Activated T-cell treated with anti-CD3 and anti-CD28 coated beads for 1 hour (primary cell): ENCODE results near the gene HPN.
"Not testable (repeated sequence)": the region's sequence is repeated elsewhere in the genome, so short reads cannot be mapped to it uniquely, and the experiment has no call there.

Source experiments
- DNase-seq: peaks from one replicate; pipeline ENCODE4 v3.0.0-alpha.2; 2020; ENCODE audit warnings: low read depth

The HPN gene

DNA sequence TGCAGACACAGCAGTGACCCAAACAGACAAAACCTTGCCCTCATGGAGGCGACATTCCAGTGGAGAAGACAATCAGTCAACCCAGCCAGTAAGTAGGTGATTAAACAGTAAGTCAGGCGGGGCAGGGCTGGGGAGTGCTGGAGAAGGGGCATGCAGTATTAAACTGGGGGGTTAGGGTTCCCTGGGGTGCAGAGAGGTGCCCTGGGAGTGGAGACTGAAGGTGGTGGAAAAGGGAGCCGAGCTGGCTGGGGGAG is 42.9 kb downstream of the HPN start:
- no peak for DNase-seq

DNA sequence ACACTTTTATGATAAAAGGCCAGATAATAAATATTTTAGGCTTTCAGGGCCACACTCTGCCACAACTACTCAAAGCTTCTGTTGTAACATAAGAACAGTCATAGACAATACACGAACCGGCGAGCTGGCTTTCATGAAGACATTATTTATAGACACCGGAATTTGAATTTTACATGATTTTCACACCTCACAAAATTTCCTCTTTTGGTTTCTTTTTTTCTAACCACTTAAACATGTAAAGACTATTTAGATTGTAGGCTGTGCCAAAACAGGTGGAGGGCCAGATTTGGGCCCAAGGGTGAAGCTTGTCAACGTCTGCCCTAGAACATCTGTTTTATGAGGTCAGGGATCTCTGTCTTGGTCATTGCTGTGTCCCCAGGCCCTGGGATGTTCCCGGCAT is 44.4 kb downstream of the HPN start:
- no peak for DNase-seq

GRCh38 chr19:35086455-35086854 is 44.9 kb downstream of the HPN start:
- no peak for DNase-seq

DNA sequence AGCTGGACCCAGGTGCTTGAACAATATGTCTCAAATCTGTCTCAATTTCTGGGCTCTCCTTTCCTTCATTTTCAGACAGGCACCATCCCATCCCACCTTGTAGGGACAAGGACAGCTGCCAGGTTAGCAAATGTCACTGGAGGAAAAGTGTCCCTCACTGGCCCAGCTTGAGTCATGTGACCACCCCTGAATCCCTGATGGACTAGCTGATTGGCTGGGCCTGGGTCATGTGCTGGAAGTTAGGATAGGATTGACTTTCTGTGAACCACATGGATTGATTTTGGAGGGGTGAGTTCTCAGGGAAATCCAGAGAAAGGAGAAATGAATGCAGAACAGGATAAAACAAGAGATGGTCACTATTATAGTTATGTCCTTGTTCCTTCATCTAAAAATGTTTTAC is 45.9 kb downstream of the HPN start:
- DNase-seq: no peak

DNA sequence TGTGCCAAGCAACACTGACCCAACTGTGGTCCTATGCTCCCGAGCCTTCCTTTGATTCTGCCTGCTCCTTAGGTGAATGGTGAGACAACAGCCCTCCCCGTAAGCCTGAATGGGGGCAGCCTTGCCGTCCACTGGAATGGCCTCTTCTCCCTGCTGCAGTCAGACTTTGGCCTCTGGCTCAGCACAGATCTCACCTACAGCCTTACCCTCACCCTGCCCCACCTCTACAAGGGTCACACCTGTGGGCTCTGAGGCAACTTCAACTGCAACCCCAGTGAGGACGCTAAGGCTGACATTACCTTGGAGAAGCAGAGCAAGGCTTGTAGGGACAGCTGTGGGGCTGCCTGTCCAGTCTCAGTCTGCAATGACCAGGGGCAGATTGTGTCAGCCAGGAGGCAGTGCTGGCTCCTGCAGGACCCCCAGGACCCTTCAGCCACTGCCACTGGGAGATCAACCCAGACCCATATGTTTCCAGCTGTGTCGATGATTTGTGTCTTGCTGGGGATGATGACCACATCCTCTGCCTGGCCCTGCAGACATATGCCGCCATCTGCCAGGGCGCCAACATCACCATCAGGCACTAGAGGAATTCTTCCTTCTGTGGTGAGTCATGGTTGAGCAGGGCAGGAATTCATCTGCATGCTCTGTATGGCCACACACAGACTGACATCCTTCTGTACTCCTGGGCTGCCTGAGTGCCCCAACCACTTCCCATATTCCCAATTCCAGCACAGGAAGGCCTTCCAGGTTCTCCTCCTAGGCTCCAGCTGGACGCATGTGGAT is 46.8 kb downstream of the HPN start:
- no peak for DNase-seq

DNA sequence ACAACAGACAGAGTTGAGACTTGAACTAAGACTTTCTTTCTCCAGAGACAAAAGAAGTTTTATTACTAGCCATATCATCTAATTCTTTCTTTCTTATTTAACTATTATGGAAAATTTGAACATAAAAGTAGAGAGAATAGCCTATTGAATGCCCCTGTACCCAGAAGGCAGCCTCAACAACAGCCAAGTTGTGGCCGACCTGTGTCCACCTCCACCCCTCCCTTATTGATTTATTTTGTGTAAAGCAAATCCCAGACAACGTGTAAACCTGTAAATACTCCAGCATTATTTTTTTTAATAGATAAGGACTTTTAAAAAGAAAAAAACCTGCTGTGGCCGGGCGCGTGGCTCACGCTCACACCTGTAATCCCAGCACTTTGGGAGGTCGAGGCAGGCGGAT is 48.0 kb downstream of the HPN start:
- no peak for DNase-seq

DNA sequence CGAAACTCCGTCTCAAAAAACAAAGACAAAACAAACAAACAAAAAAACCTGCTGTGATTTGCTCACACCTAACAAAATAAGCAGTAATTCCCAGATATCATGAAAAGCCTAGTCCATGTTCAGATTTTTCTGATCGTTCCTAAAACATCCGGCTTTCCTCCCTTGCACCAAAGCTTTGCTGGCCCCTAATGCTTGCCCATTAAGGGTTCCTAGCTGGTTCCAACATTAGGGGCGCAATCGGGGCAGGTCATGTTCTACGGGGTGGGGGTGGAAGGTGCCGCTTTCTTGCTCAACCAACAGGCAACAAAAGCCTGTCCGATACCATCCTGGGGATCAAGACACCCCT is 48.6 kb downstream of the HPN start:
- no peak for DNase-seq

GRCh38 chr19:35090506-35091214 is 49.1 kb downstream of the HPN start:
- peak; percentile 16 for DNase-seq

GRCh38 chr19:35093430-35093829 is 51.9 kb downstream of the HPN start:
- DNase-seq: no peak

- DNase-seq: no peak
Observed at GRCh38 chr19:35093941-35094647, 52.6 kb downstream of the HPN start.

- no peak for DNase-seq
Observed at GRCh38 chr19:35094656-35095055, 53.1 kb downstream of the HPN start.

GRCh38 chr19:35095667-35096368 is 54.3 kb downstream of the HPN start:
- no peak for DNase-seq

DNA sequence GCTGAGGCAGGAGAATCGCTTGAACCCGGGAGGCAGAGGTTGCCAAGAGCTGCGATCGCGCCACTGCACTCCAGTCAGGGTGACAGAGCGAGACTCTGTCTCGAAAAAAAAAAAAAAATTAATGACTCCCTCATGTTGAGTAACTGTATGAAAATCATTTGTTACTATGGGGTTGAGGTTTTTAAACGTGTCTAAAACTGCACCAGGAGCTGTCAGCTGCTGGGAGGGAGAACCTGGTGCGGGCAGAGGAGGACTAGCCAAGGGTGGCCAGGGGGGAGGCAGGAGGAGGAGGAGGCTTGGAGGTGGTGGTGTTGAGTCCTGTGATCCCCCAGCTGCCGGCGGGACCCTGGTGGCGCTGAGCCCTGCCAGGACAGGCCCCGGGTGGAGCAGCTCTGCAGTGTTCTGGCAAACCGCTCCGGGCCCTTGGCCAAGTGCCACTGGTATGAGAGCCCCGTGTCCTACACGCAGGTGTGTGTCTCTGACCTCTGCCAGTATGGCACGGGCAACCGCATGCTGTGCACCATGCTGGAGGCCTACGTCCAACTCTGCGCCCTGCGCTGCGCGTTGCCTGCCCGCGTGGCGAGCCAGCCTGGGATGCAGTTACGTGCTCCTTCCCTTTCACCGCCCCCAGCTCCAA is 57.0 kb downstream of the HPN start:
- no peak for DNase-seq

GRCh38 chr19:35099155-35099896 is 57.8 kb downstream of the HPN start:
- DNase-seq: no peak

DNA sequence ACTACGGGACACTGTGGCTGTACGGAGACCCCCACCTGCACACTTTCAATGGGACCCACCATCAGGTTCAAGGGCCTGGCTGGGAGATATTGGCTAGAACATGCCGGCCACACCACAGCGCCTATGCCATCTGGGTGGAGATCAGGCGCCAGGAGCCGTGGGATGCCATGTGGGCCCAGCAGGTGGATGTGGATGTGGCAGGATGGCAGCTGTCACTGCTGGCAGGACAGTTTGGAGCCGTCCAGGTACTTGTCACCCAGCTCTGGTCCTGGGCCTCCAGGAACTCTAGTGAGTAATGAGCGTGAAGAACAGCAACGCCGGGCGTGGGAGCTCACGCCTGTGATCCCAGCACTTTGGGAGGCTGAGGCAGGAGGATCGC is 58.4 kb downstream of the HPN start:
- no peak for DNase-seq

DNA sequence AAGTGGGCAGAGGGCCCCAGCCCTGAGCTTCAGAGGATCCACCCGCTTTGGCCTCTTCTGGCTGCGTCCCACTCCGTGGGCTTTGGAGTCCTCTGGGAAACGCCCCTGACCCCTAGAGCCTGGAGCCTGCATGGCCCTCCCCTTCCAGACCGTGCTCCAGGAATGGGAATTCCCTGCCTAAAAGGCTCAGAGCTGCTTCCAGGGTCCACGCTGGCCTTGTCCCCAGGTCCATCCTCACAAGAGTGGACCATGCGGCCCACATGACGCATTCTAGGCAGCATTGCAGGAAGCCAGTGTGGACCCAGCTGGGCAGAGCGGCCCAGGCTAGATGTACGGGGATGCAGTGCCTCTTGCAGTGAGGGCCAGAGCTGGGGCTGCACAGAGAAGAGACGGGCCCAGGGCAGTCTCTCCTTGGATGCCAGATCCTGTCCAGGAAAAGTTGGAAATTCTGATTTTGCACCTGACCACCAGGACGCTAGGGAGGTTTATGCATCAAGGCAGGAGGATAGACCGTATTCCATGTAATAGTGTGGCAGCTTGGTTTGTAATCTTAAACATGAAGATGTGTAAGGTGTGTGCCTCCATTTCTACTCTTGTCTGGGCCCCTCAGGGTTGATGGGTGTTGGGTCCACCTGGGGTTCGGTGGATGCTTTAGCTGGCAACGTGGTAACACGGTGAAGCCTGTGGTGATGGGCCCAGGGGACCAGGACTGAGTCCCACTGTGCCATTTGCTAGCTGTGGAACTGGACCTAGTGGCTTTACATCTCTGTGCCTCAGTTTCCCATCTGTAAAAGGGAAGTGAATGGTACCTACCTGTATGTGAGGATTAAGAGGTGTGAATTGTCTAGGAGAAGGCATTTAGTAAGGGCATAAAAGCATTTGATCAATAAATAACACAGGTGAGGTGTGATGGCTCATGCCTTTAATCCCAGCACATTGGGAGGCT is 59.3 kb downstream of the HPN start:
- no peak for DNase-seq

DNA sequence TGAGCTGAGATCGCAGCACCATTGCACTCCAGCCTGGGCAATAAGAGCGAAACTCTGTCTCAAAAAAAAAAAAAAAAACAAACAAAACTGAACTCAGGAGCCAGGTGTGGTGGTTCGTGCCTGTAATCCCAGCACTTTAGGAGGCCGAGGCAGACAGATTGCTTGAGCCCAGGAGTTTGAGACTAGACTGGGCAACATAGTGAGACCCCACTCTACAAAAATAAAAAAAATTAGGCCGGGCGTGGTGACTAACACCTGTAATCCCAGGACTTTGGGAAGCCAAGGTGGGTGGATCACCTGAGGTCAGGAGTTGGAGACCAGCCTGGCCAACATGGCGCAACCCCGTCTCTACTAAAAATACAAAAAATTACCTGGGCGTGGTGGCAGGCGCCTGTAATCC is 60.4 kb downstream of the HPN start:
- DNase-seq: not testable (repeated sequence)

DNA sequence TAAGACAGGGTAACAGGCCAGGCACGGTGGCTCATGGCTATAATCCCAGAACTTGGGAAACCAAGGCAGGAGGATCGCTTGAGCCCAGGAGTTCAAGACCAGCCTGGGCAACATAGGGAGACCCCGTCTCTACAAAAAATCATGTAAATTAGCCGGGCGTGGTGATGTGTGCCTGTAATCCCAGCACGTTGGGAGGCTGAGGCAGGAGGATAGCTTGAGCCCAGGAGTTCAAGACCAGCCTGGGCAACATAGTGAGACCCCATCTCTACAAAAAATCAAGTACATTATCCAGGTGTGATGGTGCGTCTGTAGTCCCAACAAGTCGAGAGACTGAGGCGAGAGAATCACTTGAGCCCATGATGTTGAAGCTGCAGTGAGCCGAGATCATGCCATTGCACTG is 62.1 kb downstream of the HPN start:
- DNase-seq: not testable (repeated sequence)

- DNase-seq: no peak
Observed at GRCh38 chr19:35104361-35104760, 62.8 kb downstream of the HPN start.

- no peak for DNase-seq
Observed at GRCh38 chr19:35105047-35105410, 63.5 kb downstream of the HPN start.
